PFSK-1 (cell line): ENCODE results near the gene MRPS15.

ENCODE experiments used
- FOXP2 ChIP-seq: optimal IDR thresholded peaks from 2 replicates; pipeline ENCODE3; 2011; ENCODE audit warnings: borderline replicate concordance, control low read depth, inconsistent platforms; ENCODE audit not compliant: insufficient read depth; ENCODE audit errors: extremely low read length, extremely low read depth
- POLR2AphosphoS5 ChIP-seq: IDR thresholded peaks from 2 replicates; pipeline ENCODE4 v1.6.1; 2012; ENCODE audit warnings: low read depth, mild to moderate bottlenecking, control low read depth, low read length, moderate library complexity
- REST ChIP-seq, 2 experiments: IDR thresholded peaks; 2 replicates each; pipeline versions ENCODE4 v1.6.1 to v1.8.0; 2011 to 2012; ENCODE audit warnings: low read depth in 2 of 2, low read length in 2 of 2, control low read depth in 1 of 2, inconsistent platforms in 1 of 2, mild to moderate bottlenecking in 1 of 2, moderate library complexity in 1 of 2; ENCODE audit not compliant: insufficient read depth in 1 of 2
- SIN3A ChIP-seq: IDR thresholded peaks from 2 replicates; pipeline ENCODE4 v1.6.1; 2012; ENCODE audit warnings: mild to moderate bottlenecking, low read length, moderate library complexity, borderline replicate concordance; ENCODE audit not compliant: insufficient read depth
- TAF1 ChIP-seq: IDR thresholded peaks from 2 replicates; pipeline ENCODE4 v1.6.1; 2012; ENCODE audit warnings: low read length, control low read depth, borderline replicate concordance; ENCODE audit not compliant: insufficient read depth

- TF ChIP-seq TAF1 (no peak), SIN3A (no peak), POLR2AphosphoS5 (no peak), REST (IDR thresholded peaks at IDR 0.05; ENCODE audit: insufficient read depth in 1 of 2, low read depth in 2 of 2, low read length in 2 of 2) (no peak), FOXP2 (no peak)
These were observed 38.4 kb downstream of the MRPS15 start for GRCh38 chr1:36425791-36426190.
